ENCODE data around the gene CARMIL3.

DNA sequence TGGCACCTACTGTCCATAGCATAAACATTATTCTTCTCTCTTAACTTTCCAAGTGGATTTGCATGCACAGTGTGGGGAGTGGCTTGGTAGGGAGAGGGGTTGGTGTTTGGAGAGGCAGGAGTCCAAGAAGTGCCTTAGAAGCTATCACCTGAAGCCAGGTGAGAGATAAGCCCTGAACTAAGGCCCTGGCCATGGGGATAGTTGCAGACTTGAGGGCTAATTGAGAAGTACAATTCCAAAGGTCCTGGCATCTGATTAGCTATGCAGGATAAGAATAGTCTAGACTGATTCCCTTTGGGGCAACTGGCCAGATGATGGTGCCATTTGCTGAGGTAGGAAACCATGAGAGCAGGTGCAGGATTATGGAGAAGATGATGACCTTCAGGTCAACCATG is 40.3 kb downstream of the CARMIL3 start:
- TF ChIP-seq POLR2A (IDR thresholded peaks at IDR 0.05; ENCODE audit: low read length) (no peak), GATA1 (IDR thresholded peaks at IDR 0.05; ENCODE audit: low read depth, low read length) (no peak)
